SK-N-DZ (cell line): Measurements from ENCODE around the gene OSBPL6.

Experiments used
- DNase-seq: peaks from one replicate; pipeline ENCODE4 v3.0.0-alpha.2; 2015; ENCODE audit warnings: low spot score

OSBPL6 gene

GRCh38 chr2:178436662-178437061 lies 242.3 kb downstream of the OSBPL6 start:
- no peak for DNase-seq

- DNase-seq: no peak
Observed at GRCh38 chr2:178441426-178441825, 247.1 kb downstream of the OSBPL6 start.

GRCh38 chr2:178448968-178449661 lies 254.8 kb downstream of the OSBPL6 start:
- DNase-seq: no peak

- DNase-seq: no peak
Observed at GRCh38 chr2:178449700-178450523, 255.6 kb downstream of the OSBPL6 start.

- DNase-seq: no peak
Observed at GRCh38 chr2:178450524-178450773, 256.1 kb downstream of the OSBPL6 start.

GRCh38 chr2:178450774-178451525 lies 256.6 kb downstream of the OSBPL6 start, which contains the start of the genes PJVK and PRKRA:
PJVK (plus strand) TSS chr2:178451378; CDS start chr2:178453410, 2,032 bp downstream.
PRKRA (minus strand) TSS chr2:178451175; CDS start chr2:178451030, 145 bp downstream.
- DNase-seq: peak; percentile 97

- peak; percentile 24 for DNase-seq
Observed at GRCh38 chr2:178452334-178452733, 258.0 kb downstream of the OSBPL6 start.
